GM19467 (cell line): ENCODE data around the gene ITGA2B.
"Not testable (repeated sequence)": the region's sequence is repeated elsewhere in the genome, so short reads cannot be mapped to it uniquely, and the experiment has no call there.

Experiments
- ATAC-seq: cut with Tn5 transposase; IDR thresholded peaks from one replicate; pipeline ENCODE4 v1.9.1; 2021; ENCODE audit warnings: mild to moderate bottlenecking, moderate library complexity; ENCODE audit not compliant: unreplicated experiment

Gene ITGA2B

DNA sequence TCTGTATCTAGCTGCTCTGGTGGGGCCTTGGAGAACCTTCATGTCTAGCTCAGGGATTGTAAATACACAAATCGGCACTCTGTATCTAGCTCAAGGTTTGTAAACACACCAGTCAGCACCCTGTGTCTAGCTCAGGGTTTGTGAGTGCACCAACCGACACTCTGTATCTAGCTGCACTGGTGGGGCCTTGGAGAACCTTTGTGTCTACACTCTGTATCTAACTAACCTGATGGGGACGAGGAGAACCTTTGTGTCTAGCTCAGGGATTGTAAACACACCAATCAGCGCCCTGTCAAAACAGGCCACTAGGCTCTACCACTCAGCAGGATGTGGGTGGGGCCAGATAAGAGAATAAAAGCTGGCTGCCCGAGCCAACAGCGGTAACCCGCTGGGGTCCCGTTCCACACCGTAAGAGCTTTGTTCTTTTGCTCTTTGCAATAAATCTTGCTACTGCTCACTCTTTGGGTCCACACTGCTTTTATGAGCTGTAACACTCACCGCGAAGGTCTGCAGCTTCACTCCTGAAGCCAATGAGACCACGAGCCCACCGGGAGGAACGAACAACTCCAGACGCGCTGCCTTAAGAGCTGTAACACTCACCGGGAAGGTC, 19.9 kb downstream of the ITGA2B start:
- ATAC-seq, result not testable (repeated sequence)

DNA sequence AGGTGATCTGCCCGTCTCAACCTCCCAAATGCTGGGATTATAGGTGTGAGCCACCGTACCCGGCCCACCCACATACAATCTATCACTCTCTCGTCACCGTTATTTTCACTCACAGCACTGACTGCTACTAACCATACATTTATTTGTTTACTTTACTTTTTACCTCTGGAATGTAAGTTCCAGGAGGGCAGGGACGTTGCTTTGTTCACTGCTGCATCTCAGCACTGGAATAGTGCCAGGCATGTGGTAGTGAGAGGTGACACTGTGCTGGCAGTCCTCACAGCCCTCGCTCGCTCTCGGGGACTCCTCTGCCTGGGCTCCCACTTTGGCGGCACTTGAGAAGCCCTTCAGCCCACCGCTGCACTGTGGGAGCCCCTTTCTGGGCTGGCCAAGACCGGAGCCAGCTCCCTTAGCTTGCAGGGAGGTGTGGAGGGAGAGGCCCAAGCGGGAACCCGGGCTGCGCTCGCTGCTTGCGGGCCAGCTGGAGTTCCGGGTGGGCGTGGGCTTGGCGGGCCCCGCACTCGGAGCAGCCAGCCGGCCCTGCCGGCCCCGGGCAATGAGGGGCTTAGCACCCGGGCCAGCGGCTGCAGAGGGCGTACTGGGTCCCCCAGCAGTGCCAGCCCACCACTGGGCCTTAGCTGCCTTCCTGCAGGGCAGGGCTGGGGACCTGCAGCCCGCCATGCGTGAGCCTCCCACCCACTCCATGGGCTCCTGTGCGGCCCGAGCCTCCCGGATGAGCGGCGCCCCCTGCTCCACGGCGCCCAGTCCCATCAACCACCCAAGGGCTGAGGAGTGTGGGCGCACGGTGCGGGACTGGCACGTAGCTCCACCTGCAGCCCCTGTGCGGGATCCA, 20.8 kb downstream of the ITGA2B start:
- ATAC-seq, result not testable (repeated sequence)

DNA sequence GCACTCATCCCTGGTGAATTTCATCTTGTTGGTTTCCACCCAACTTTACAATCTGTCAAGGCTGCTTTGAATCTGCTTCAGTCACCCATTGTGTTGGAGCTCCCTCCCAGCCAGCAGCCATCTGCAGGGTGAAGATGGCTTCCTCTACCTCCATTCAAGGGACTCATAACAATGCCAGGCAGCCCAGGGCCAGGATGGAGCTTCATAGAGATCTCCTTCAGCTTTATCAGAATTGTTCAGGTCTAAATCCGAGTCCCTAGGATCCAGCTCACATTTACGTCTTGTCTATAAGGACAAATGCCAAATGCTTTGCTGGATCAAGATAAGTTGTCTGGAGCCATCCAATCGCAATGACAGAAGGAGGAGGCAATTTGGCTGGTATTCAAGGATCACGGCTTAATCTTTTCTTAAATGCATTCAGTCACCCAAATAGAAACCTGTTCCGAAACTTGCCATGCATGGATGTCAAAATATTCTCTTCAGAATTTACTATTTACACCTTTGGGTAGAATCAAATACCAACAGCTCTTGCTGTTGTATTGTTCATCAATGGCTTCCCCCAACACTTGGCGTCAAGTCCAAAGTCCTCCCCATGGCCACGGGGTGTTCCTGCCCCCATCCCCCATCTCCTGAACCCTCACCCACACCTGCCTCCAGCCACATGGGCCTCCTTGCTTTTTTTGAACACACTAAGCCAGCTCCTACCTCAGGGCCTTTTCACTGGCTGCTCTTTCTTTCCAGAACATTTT, 22.0 kb downstream of the ITGA2B start:
- no peak for ATAC-seq

DNA sequence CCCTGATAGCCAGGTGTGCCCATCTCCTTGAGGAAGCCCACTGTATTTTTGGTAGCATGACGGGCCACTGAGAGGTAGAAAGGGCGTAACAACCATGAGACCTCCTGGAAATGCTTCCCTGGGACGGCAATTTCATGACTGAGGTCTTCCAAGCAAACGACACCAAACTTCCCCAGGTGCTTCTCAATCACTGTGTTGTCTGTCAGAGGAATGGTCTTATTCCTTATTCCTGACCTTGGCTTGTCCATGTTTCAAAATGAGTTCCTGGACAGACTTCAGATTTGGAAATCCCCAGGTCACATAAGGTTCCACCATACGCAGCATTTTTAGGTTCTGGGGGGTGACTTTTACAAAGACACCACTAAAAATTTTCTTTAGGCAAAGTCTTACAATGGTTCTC, 24.4 kb downstream of the ITGA2B start:
- ATAC-seq, result not testable (repeated sequence)

DNA sequence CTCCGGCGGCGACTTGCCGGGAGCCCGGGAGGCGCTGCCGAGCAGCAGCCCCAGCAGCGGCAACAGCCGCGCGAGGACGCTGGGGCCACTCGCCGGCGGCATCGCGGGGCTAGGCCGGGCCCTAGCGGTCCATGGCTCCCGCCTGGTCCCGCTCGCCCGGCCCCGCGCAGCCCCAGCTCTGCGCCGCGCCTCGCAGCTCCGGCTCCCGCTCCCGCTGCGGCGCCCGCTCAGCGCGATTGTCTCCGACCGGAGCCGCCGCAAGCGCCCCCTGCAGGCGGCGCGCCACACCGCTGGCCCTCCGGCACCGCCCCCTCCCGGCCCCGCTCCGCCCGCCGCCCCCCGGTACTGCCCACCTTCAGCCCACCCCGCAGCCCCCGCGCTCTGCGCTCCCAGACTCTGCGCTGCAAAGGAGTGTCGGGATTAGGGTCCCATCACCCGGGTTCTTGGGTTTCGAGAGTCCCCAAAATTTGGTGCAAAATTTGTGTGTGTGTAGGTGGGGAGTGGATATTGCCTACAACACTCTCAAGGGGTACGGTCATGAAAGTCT, 25.8 kb downstream of the ITGA2B start, which contains the start of gene FAM171A2:
Gene FAM171A2, minus strand, starts transcription at position 241 of the 547 bp plus-strand sequence. Its CDS starts 139 bp downstream, at position 102.
- no peak for ATAC-seq

- no peak for ATAC-seq
Measured at GRCh38 chr17:44362949-44363612, 26.4 kb downstream of the ITGA2B start.

GRCh38 chr17:44362459-44362948, 26.9 kb downstream of the ITGA2B start:
- ATAC-seq, result no peak

DNA sequence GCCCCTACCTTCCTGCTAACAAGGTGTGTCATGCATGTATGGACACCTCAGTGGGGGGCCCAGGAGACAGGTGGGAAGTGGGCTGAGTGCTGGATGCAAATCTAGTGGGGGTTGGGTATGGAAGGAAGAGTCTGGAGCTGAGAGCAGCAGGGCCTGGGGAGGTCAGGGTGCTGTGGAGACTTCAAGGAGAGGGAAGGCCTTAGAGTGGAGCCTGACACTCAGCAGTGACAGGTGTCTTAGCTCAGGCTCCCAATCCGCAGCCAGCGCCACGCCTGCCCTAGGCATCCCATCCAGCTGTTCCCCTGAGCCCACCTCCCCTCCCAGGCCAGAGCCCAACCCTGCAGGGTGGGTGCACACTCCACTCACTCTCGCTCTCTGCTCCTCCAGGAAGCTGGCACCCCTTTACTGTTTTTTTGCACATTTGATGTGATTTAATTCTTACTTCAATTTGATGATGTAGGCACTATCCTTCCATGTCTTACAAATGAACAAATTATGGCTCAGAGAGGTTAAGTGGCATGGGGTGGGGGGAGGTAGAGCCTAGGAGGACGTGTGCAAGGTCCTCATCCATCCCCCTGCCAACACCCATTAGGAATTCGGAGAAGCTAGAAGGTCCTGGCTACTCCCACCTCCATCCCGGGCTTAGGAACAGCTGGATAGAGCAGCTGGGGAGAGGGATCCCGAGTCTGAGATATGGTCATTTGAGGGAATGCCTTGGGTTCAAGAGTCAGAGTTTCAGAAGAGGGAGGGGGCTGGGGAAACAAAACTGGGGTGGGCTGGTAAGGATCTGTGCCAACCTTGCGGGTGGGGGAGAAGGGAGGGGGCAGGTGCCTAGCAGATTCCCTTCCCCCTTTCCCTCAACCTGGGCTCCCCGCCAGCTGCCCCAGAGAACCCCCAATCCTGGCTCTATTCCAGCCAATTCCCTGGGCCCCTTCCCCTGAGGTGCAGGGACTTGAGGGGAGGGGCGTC, 27.9 kb downstream of the ITGA2B start:
- no peak for ATAC-seq

DNA sequence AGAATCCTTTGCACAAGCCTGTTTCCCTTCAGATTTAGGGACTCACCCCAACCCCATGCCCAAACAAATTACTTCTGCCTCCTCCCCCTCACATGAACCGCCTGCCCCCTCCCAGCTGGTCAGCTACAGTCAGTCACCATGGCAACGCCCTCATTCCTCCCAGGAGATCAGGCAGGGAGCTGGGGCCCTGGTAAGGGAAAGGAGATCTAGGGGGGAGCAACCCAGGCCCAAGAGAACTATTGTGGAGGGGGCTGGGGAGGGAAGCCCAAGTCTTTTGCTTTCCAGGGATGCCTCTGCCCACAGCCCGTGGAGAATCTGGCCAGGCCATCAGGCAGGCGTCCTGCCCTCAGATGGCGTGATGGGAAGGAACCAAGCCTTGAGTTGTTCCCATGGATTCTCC, 28.6 kb downstream of the ITGA2B start:
- ATAC-seq, result no peak

- no peak for ATAC-seq
Measured at GRCh38 chr17:44360144-44360533, 29.3 kb downstream of the ITGA2B start.

DNA sequence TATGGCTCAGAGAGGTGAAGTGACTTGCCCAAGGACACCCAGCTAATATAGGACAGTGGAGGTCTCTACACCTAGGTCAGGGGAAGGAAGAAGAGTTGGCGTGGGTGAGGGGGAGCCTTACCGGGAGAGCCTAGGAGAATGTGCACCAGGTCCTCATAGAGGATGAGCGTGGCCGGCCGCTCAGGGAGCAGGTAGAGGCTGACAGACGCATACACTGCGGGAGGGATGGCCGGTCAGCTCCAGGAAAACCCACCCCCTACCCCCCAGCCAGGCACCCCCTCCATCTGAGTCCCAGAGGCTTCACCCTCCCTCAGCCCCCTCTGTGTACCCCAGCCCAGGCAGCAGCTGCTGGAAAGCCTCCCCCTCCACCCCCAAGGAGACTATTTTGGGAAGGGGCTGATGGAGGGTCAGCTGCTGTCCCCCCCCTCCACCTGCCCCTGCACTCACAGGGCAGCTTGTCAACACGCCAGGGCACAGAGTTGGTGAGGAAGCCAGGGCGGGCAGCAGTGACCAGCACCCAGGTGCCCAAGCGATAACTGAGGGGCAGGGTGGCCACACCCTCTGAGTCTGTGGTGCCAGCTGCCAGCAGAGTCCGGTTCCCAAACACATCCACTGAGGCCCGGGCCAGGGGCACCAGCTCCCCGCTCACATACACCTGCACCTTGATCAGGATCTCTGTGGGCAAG, 29.8 kb downstream of the ITGA2B start:
- no peak for ATAC-seq

GRCh38 chr17:44359006-44359405, 30.4 kb downstream of the ITGA2B start:
- ATAC-seq, result no peak

DNA sequence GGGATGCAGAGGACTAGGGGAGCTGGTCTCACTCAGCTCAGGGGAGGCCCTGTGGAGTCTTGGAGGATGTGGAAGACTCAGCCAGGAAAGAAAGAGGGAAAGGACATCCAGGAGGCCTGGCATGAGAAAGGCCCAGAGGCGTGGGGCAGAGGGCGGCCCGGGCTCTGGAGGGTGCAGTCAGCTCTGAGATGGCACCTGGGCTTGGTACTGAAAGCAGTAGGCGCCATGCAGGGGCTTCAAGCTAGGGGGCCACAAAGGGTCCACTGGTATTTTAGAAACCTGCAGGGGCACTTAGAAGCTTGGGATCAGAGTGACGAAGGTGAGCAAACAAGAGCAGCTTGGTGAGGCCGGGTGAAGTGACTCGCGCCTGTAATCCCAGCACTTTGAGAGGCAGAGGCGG, 31.4 kb downstream of the ITGA2B start:
- no peak for ATAC-seq

GRCh38 chr17:44356241-44356640, 33.2 kb downstream of the ITGA2B start:
- no peak for ATAC-seq

DNA sequence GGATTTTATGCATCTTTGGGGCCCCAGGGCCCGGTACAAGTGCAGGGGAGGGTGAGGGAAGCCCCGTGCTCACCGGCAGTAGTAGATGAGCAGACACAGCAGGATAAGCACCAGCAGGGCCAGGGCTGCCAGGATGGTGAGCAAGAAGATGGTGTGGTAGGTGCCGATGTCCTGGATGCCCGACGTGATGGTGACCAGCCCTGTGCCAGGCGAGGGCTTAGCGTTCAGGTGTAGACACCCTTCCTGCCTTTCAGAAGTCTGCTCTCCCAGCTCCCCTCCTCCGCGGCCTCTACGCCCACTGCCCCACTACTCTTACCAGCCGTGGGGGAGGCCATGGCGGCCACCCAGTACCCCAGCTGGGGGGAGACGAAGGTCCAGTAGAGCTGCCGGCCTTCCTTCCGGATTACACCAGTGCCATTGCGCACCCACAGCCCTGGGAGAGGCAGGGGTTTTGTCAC, 33.8 kb downstream of the ITGA2B start:
- ATAC-seq, result no peak

DNA sequence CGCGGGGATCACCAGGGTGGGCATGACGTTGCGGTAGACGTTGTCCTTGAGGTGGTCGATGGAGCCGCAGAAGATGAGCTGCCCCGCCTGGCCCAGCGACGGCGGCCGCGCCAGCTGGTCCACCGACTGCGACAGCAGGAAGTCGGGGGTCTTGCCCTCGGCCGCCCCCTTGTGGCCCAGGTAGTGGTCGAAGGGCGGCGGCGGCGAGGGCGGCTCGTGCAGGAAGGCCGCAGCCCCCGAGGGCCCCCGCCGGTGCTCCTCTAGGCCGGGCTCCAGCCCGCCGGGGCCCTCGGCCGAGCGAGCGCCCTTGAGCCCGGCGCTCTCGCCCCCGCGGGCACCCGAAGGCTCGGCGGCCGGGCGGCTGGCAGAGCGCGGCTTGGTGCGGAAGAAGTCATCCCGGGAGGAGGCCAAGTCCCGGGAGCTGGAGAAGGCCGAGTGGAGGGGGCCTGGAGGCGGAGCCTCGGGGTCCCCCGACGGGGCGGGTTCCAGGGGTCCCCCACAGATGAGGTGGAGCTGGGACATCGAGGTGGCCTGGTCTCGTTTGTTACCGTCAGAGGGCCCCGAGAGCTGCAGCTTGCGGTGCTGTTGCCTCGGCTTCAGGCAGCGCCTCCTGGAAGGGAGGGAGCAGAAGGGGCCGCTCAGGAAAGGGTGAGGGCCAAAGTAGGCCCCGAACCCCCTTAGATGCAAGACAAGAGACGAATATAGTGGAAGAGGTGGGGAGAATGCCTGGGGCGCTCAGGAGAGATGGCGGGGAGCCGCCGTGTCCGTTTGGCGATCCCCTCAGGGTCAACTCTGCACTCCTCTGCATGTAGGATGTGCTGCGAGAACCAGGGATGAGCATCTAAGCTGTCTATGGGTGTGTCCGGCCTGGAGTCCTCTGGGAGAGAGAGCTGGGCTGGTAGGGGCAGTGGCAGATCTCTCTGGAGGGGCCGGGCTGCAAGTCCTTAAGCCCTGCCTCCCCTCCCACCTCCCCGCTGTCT, 34.6 kb downstream of the ITGA2B start:
- ATAC-seq, result no peak

GRCh38 chr17:44353672-44354331, 35.6 kb downstream of the ITGA2B start:
- ATAC-seq, result no peak
